Measurements from ENCODE around the gene KCNJ15. TPM values are rescaled to one million over a fixed set of nuclear protein-coding genes. Genes with fewer than 3 reads are reported as not detected.

The KCNJ15 gene
- total and polyA plus RNA-seq, 2 of the 13 experiments (the other 11 are each of a cell fraction or from before 2014, with no cell fraction given): not detected

GRCh38 chr21:38284216-38284615, 27.4 kb downstream of the KCNJ15 start:
- 59% methylated on average over 6 of the region's 6 CpGs for WGBS (ENCODE audit: low lambda C conversion rate)
- POLR2A ChIA-PET: no interaction called here

More at GRCh38 chr21:38284216-38284615, 27.4 kb downstream of the KCNJ15 start:
- Histone ChIP-seq H3K9ac (ENCODE audit: insufficient read depth, low read depth, low read length) (no peak overlapping the region), H4K20me1 (ENCODE audit: insufficient read depth, low read length) (no peaks in the 10 kb centered on the region), H3K4me1 (ENCODE audit: insufficient read depth, low read length) (no peaks in the 10 kb centered on the region), H3K27ac (ENCODE audit: extremely low read length, insufficient read depth, low read length) (no peak overlapping the region), H3K79me2 (ENCODE audit: insufficient read depth, low read length) (no peaks in the 10 kb centered on the region), H3K36me3 (replicated peaks in 1 of 2; ENCODE audit: control insufficient read depth in 1 of 2, insufficient read depth in 2 of 2, low read length in 2 of 2) (no peaks in the 10 kb centered on the region), H3K27me3 (ENCODE audit: control insufficient read depth in 1 of 2, insufficient read depth in 2 of 2, low read length in 2 of 2) (no peaks in the 10 kb centered on the region), H3K4me2 (ENCODE audit: low read depth, low read length) (no peak overlapping the region), H3K4me3 (replicated peaks in 1 of 3; ENCODE audit: insufficient read depth in 1 of 3, low read depth in 2 of 3, low read length in 3 of 3) (no peak overlapping the region), H3K9me3 (ENCODE audit: low read length) (no peaks in the 10 kb centered on the region), H2AFZ (ENCODE audit: low read length) (no peak overlapping the region)
- FAIRE-seq: no peak
- DNase-seq (ENCODE audit: low spot score): no peak
- intact Hi-C loops (cut with micrococcal nuclease; ENCODE audit: unreplicated experiment) (no loop called here), in situ Hi-C loops (cut with HindIII; ENCODE audit: extremely low pct_ligation_motif_present, low pct_unique_long_range_greater_than_20kb) (no loop called here)
- CTCF ChIA-PET (ENCODE audit: low intra/inter-chr PET ratio, low total read pairs): no interaction called here
- no peak for ATAC-seq
- TF ChIP-seq CREB1 (IDR thresholded peaks at IDR 0.05) (no peak), CREB1 (CRISPR knock-in tag; IDR thresholded peaks at IDR 0.05) (no peak), SMARCE1 (IDR thresholded peaks at IDR 0.05; ENCODE audit: borderline replicate concordance) (no peak), RFXANK (CRISPR knock-in tag; IDR thresholded peaks at IDR 0.05) (no peak), SPEN (CRISPR knock-in tag; IDR thresholded peaks at IDR 0.05; ENCODE audit: low read depth) (no peak), SNAI1 (CRISPR knock-in tag; IDR thresholded peaks at IDR 0.05; ENCODE audit: borderline replicate concordance) (no peak), NCOA2 (CRISPR knock-in tag; IDR thresholded peaks at IDR 0.05) (no peak), TP53 (CRISPR knock-in tag; conservative IDR thresholded peaks at IDR 0.05) (no peak), NFE2L2 (IDR thresholded peaks at IDR 0.05; ENCODE audit: low read length) (no peak), TERF1 (CRISPR knock-in tag; IDR thresholded peaks at IDR 0.05) (no peak), CSRNP1 (CRISPR knock-in tag; IDR thresholded peaks at IDR 0.05) (no peak), ZNF639 (CRISPR knock-in tag; conservative IDR thresholded peaks at IDR 0.05) (no peak), ZNF790 (CRISPR knock-in tag; IDR thresholded peaks at IDR 0.05; ENCODE audit: borderline replicate concordance) (no peak), PBX3 (CRISPR knock-in tag; IDR thresholded peaks at IDR 0.05; ENCODE audit: borderline replicate concordance) (no peak), CHCHD3 (CRISPR knock-in tag; IDR thresholded peaks at IDR 0.05) (no peak), ZNF326 (CRISPR knock-in tag; IDR thresholded peaks at IDR 0.05; ENCODE audit: borderline replicate concordance) (no peak), ZNF331 (CRISPR knock-in tag; IDR thresholded peaks at IDR 0.05) (no peak), MLX (CRISPR knock-in tag; IDR thresholded peaks at IDR 0.05) (no peak)
- no TSS peak for BruUV-seq (replicated peaks)
